Esophagus (tissue), 2 donors: ENCODE measurements around the gene DKK3. TPM values are rescaled to one million over a fixed set of nuclear protein-coding genes. Genes with fewer than 3 reads are reported as not detected.
A peak's percentile ranks its signal among the peaks of the same experiment; 100 is the strongest.

Experiments
- H3K27ac ChIP-seq, 2 donors: one replicate each; pipeline ENCODE4 v1.5.1; 2013; ENCODE audit warnings: low read depth in 2 of 2, mild to moderate bottlenecking in 2 of 2, inconsistent platforms in 1 of 2, low read length in 1 of 2, moderate library complexity in 1 of 2
- H3K27me3 ChIP-seq, 2 donors: one replicate each; pipeline ENCODE4 v1.6.1; 2013; ENCODE audit warnings: low read length in 2 of 2, control low read depth in 1 of 2, mild to moderate bottlenecking in 1 of 2; ENCODE audit not compliant: insufficient read depth in 2 of 2, control insufficient read depth in 1 of 2
- H3K36me3 ChIP-seq, 2 donors: one replicate each; pipeline ENCODE4 v1.6.1; 2013; ENCODE audit warnings: low read length in 1 of 2; ENCODE audit not compliant: control insufficient read depth in 2 of 2, insufficient read depth in 2 of 2
- H3K4me1 ChIP-seq, 2 donors: one replicate each; pipeline ENCODE4 v1.6.1; 2013; ENCODE audit warnings: low read length in 1 of 2; ENCODE audit not compliant: control insufficient read depth in 2 of 2, insufficient read depth in 2 of 2
- H3K4me3 ChIP-seq, 2 donors: one replicate each; pipeline ENCODE4 v1.5.1; 2013; ENCODE audit warnings: low read length in 2 of 2, mild to moderate bottlenecking in 2 of 2, low read depth in 1 of 2, moderate library complexity in 1 of 2
- H3K9me3 ChIP-seq, 2 donors: one replicate each; pipeline ENCODE4 v1.6.1; 2013; ENCODE audit warnings: mild to moderate bottlenecking in 2 of 2, low read depth in 1 of 2, low read length in 1 of 2, moderate library complexity in 1 of 2; ENCODE audit not compliant: control insufficient read depth in 2 of 2, insufficient read depth in 1 of 2
- WGBS, 2 donors: extraction: QIAGEN DNeasy Blood & Tissue Kit; methylation state at CpG; one replicate each; pipeline ENCODE4 v1.1.7; 2013; 5-methylcytosine and 5-hydroxymethylcytosine counted together
- polyA plus RNA-seq, 2 donors: library from polyadenylated mRNA; stranded (reverse); fragments of 200-250 nt; gene quantifications; one replicate each; pipeline ENCODE4 v1.2.3, GENCODE V29; 2013
- donor health status: healthy with polysubstance abuse.
- donor health status: Bipolar disorder and iron deficiency.

DKK3 gene
- polyA plus RNA-seq, 2 donors = 9.7 to 26.7 TPM

DNA sequence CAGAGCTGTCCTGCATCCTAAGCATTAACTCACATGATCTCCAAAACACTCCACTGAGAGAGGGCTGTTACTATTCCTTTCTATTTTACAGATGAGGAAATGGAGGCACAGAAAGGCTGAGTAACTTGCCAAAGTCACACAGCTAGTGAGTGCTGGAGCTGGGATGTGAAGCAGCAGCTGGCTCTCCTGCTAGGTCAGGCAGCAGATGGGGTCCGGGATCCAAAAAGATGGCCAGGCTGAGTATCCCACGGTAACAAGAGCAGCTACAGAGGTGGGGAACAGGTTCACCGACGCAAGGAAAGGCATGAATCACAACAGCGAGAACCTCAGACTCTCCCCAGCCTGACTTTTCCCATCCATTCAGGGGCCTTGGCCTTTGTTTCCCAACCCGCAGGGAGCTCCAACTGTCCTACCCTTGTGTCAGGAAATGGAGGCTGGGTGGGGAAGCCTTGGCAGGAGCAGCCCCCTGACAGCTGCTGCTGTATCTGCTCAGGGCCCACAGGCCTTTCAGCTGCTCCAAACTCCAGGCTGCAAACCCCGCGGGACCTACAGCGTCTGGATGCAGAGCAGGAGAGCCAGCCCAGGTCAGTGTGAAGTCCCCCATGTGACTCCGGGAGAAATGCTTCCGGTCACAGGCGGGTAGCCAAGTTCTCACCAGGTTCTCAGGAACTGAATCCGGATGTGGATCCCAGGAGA lies 29.5 kb downstream of the DKK3 start:
- H3K36me3 ChIP-seq = no peaks in the 10 kb centered on the region
- H3K27ac ChIP-seq = peak overlapping the region; percentile 54 to 56
- 55 to 57% methylated on average over 13 of the region's 13 CpGs for WGBS, 2 donors
- H3K4me3 ChIP-seq = no peak overlapping the region
- H3K4me1 ChIP-seq = peaks cover 2 to 12% of the 10 kb centered on the region in 2 donors
- H3K27me3 ChIP-seq = no peaks in the 10 kb centered on the region
- H3K9me3 ChIP-seq = no peaks in the 10 kb centered on the region

DNA sequence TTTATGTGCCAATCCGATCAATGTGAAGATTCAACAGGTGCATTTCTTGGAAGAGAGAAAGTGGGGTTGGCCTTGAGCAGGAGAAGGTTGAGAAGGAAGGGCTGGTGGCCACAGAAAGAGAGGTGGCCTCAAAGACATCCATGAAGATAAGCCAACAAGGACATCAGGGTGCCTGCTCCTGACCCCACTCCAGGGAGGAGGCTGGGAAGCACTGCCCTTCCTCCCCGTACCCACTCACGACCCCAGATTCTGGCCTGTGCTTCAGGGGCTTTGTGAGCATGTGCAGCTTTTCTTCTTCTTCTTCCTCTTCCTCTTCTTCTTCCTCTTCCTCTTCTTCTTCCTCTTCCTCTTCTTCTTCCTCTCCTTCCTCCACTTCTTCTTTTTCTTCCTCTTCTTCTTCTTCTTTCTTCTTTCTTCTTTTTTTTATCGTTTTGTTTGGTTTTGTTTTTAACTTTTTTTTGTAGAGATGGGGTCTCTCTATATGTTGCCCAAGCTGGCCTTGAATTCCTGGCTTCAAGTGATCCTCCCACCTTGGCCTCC lies 30.3 kb downstream of the DKK3 start:
- H3K27me3 ChIP-seq = no peaks in the 10 kb centered on the region
- WGBS, 2 donors = 90 to 93% methylated on average over 4 of the region's 4 CpGs
- no peak overlapping the region for H3K4me3 ChIP-seq
- H3K9me3 ChIP-seq = no peaks in the 10 kb centered on the region
- H3K36me3 ChIP-seq = no peaks in the 10 kb centered on the region
- no peak overlapping the region for H3K27ac ChIP-seq
- peaks cover 2 to 14% of the 10 kb centered on the region in 2 donors for H3K4me1 ChIP-seq

- H3K27ac ChIP-seq = peak overlapping the region; percentile 48 to 67
- H3K27me3 ChIP-seq = no peaks in the 10 kb centered on the region
- no peaks in the 10 kb centered on the region for H3K36me3 ChIP-seq
- no peak overlapping the region for H3K4me3 ChIP-seq
- H3K4me1 ChIP-seq = peaks cover 2 to 14% of the 10 kb centered on the region in 2 donors
- 29 to 49% methylated on average over 10 of the region's 10 CpGs for WGBS, 2 donors
- no peaks in the 10 kb centered on the region for H3K9me3 ChIP-seq
Observed at GRCh38 chr11:11977206-11977938, 31.1 kb downstream of the DKK3 start.

GRCh38 chr11:11976481-11977127 lies 31.8 kb downstream of the DKK3 start:
- Histone ChIP-seq H3K4me1 (peaks cover 2 to 14% of the 10 kb centered on the region in 2 donors), H3K27ac (peak overlapping the region; percentile 48 to 53), H3K4me3 (no peak overlapping the region), H3K27me3 (no peaks in the 10 kb centered on the region), H3K9me3 (no peaks in the 10 kb centered on the region), H3K36me3 (no peaks in the 10 kb centered on the region)
- 36 to 47% methylated on average over 6 of the region's 6 CpGs for WGBS, 2 donors

DNA sequence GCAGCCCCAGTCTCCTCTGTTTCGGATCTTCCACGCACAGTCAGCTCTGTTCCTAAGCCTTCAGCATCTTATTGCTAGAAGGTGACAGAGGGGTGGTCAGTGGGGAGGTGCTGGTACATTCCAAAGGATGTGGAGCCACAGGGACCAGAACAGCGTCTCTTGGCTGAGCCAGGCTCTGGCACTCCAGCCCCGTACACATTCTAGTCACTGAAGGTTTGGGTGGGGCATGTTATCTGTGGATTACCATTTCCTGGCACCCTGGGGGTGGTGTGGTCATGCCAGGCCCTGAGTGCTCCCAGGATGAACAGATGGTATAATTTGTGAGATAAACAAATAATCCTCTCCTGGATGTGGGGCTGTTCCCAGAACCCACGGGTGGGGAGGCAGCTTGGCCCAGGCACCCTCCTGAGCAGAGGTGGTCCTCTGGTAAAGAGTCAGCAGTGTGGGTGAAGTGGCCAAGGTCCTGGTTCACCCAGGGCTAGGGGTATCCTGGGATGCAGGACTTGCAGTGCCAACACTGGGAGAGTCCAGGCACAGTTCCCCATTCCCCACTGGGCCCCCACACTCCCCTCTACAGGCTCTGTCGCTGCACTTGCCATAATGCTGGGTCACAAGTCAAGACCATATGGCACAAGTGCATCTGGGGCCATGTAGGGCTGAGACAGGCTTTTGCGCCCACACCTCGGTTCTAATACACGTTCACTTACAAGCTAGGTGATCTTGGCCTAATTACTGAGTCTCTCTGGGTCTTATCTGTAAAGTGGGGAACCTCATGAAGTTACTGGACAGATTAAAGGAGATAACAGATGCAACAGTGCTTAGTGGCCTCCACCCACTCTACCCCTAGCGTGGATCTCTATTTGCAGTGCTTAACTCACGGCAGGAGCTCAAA lies 33.0 kb downstream of the DKK3 start:
- no peaks in the 10 kb centered on the region for H3K9me3 ChIP-seq
- H3K27ac ChIP-seq = no peak overlapping the region
- WGBS, 2 donors = 69 to 75% methylated on average over 11 of the region's 11 CpGs
- no peak overlapping the region for H3K4me3 ChIP-seq
- no peaks in the 10 kb centered on the region for H3K36me3 ChIP-seq
- H3K4me1 ChIP-seq = peaks cover 2 to 14% of the 10 kb centered on the region in 2 donors
- H3K27me3 ChIP-seq = no peaks in the 10 kb centered on the region

GRCh38 chr11:11973866-11974265 lies 34.6 kb downstream of the DKK3 start:
- Histone ChIP-seq H3K4me3 (no peak overlapping the region), H3K4me1 (peaks cover 2 to 14% of the 10 kb centered on the region in 2 donors), H3K9me3 (no peaks in the 10 kb centered on the region), H3K36me3 (no peaks in the 10 kb centered on the region), H3K27ac (peak overlapping the region in 1 of 2 donors; percentile 38), H3K27me3 (no peaks in the 10 kb centered on the region)
- 72 to 82% methylated on average over 4 of the region's 4 CpGs for WGBS, 2 donors

GRCh38 chr11:11973361-11973800 lies 35.0 kb downstream of the DKK3 start:
- Histone ChIP-seq H3K27ac (peak overlapping the region in 1 of 2 donors; percentile 44), H3K36me3 (no peaks in the 10 kb centered on the region), H3K27me3 (no peaks in the 10 kb centered on the region), H3K4me1 (peaks cover 2 to 14% of the 10 kb centered on the region in 2 donors), H3K9me3 (no peaks in the 10 kb centered on the region), H3K4me3 (no peak overlapping the region)
- WGBS, 2 donors = 35 to 46% methylated on average over 8 of the region's 8 CpGs

DNA sequence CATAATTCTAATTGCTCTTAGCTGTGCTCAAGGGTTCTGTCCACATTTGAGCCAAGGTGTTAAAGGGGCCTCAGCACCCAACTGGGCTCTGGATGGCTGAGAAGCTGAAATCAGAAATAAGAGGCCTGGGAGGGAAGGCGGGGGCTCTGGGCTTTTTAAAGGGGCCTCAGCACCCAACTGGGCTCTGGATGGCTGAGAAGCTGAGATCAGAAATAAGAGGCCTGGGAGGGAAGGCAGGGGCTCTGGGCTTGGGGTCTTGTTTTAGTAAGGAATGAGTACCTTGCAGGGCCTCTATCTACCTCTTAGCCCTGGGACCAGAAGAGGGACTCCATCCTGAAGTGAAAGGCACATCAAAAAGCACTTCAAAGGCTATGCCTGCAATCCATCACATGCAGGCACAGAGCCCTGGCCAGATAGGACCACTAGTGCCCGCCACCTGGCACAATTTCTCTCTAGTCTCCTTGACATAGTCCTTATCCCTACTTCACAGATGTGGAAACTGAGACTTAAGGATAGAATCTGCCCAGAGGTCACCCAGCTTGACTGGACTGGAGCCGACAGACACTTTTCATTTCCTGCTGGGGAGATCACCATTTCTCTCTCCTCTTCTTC lies 35.6 kb downstream of the DKK3 start:
- WGBS, 2 donors = 65 to 76% methylated on average over 3 of the region's 3 CpGs
- H3K27me3 ChIP-seq = no peaks in the 10 kb centered on the region
- peak overlapping the region in 1 of 2 donors; percentile 44 for H3K27ac ChIP-seq
- no peaks in the 10 kb centered on the region for H3K36me3 ChIP-seq
- H3K4me1 ChIP-seq = peaks cover 4 to 14% of the 10 kb centered on the region in 2 donors
- H3K9me3 ChIP-seq = no peaks in the 10 kb centered on the region
- H3K4me3 ChIP-seq = no peak overlapping the region
